Glomerular visceral epithelial cell (primary cell): ENCODE measurements around the gene ZCCHC7.
"Not testable (repeated sequence)": the region's sequence is repeated elsewhere in the genome, so short reads cannot be mapped to it uniquely, and the experiment has no call there.

ENCODE experiments used
- DNase-seq: peaks from one replicate; pipeline ENCODE4 v3.0.0-alpha.2; 2016; ENCODE audit errors: extremely low spot score

ZCCHC7 gene

GRCh38 chr9:37174247-37174646 lies 53.9 kb downstream of the ZCCHC7 start:
- DNase-seq = no peak

GRCh38 chr9:37178742-37179141 lies 58.4 kb downstream of the ZCCHC7 start:
- no peak for DNase-seq

- no peak for DNase-seq
Measured at GRCh38 chr9:37179576-37179975, 59.2 kb downstream of the ZCCHC7 start.

GRCh38 chr9:37180138-37180537 lies 59.8 kb downstream of the ZCCHC7 start:
- DNase-seq = no peak

GRCh38 chr9:37182718-37183117 lies 62.3 kb downstream of the ZCCHC7 start:
- DNase-seq = no peak

- no peak for DNase-seq
Measured at GRCh38 chr9:37184905-37185867, 64.8 kb downstream of the ZCCHC7 start.

GRCh38 chr9:37187292-37187691 lies 66.9 kb downstream of the ZCCHC7 start:
- no peak for DNase-seq

- DNase-seq = no peak
Measured at GRCh38 chr9:37187713-37188439, 67.5 kb downstream of the ZCCHC7 start.

- not testable (repeated sequence) for DNase-seq
Measured at GRCh38 chr9:37190739-37191138, 70.4 kb downstream of the ZCCHC7 start.

GRCh38 chr9:37191403-37192089 lies 71.2 kb downstream of the ZCCHC7 start:
- DNase-seq = no peak

- no peak for DNase-seq
Measured at GRCh38 chr9:37192803-37193202, 72.4 kb downstream of the ZCCHC7 start.

GRCh38 chr9:37197158-37198038 lies 77.0 kb downstream of the ZCCHC7 start:
- DNase-seq = no peak

GRCh38 chr9:37198039-37198729 lies 77.8 kb downstream of the ZCCHC7 start:
- no peak for DNase-seq

- no peak for DNase-seq
Measured at GRCh38 chr9:37198831-37199230, 78.5 kb downstream of the ZCCHC7 start.

GRCh38 chr9:37200433-37201005 lies 80.1 kb downstream of the ZCCHC7 start:
- no peak for DNase-seq

- no peak for DNase-seq
Measured at GRCh38 chr9:37201581-37201980, 81.2 kb downstream of the ZCCHC7 start.

GRCh38 chr9:37202091-37202490 lies 81.7 kb downstream of the ZCCHC7 start:
- DNase-seq = no peak

GRCh38 chr9:37203456-37203855 lies 83.1 kb downstream of the ZCCHC7 start:
- not testable (repeated sequence) for DNase-seq

- no peak for DNase-seq
Measured at GRCh38 chr9:37206121-37206620, 85.8 kb downstream of the ZCCHC7 start.
